ENCODE results near the gene CDC34. TPM values are rescaled to one million over a fixed set of nuclear protein-coding genes. Genes with fewer than 3 reads are reported as not detected.

Gene CDC34
- total and polyA plus RNA-seq, 9 of the 15 experiments (the other 6 are each of a cell fraction or from before 2014, with no cell fraction given), result 0.80 to 203 (median 65.5) TPM

DNA sequence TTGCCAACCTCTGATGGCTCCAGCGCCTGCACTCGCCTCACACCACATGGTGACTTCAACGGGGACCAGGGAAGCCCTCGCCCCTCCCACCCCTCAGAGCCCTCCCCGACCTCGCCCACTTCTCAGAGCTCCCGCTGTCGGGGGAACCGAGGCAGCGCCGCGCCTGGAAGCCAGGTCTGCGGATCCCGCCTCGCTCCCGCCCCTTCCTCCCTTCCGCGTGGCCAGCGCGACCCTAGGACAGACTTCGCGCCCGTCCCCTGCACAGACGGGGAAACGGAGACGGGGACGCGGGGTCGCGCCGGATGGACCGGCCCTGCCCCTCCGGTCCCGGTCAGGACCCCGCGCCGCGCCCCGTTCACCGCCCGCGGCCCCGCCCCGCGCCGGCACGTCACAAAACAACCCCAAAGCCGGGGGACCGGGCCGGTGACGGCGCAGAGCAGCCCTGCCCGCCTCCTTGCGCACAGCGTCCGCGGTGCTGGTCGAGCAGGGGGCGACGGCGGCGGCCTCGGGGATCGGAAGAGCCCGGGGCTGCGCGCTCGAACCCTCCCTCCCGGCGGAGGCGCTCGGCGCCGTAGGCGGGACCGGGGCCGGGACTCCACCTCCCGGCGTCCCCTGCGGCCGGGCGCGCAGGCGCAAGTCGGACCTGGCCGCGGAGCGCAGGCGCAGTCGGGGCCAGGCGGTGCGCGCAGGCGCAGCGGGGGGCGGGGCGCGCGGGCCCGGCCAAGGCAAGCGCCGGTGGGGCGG lies 379 bp upstream of the CDC34 start (continued):
- TF ChIP-seq GMEB1 (CRISPR knock-in tag; IDR thresholded peaks at IDR 0.05) (peak; percentile 61), ZKSCAN8 (CRISPR knock-in tag; IDR thresholded peaks at IDR 0.05) (no peak), ZNF274 (IDR thresholded peaks at IDR 0.05; ENCODE audit: borderline replicate concordance, low read depth, low read length) (no peak), HMG20B (CRISPR knock-in tag; IDR thresholded peaks at IDR 0.05) (no peak), WHSC1 (IDR thresholded peaks at IDR 0.05; ENCODE audit: low read length) (no peak), ZNF324 (CRISPR knock-in tag; IDR thresholded peaks at IDR 0.05) (peak; percentile 74), CBFA2T3 (IDR thresholded peaks at IDR 0.05) (no peak), USF1 (CRISPR knock-in tag; IDR thresholded peaks at IDR 0.05) (no peak), GATAD2B (IDR thresholded peaks at IDR 0.05; ENCODE audit: borderline replicate concordance) (peak; percentile 66; the same call in 1 of the 2 replicates), EP400 (IDR thresholded peaks at IDR 0.05) (peak; percentile 62; the same call in 1 of the 2 replicates), ZNF639 (CRISPR knock-in tag; conservative IDR thresholded peaks at IDR 0.05 in 1 of 2, IDR thresholded peaks at IDR 0.05 in 1 of 2) (peak in 1 of 2 experiments; percentile 90; a peak in 2 of 4 replicates), BCOR (IDR thresholded peaks at IDR 0.05) (no peak), ETV1 (tag; conservative IDR thresholded peaks at IDR 0.05; ENCODE audit: low read depth) (no peak)
- TF ChIP-seq, protein P1, sequence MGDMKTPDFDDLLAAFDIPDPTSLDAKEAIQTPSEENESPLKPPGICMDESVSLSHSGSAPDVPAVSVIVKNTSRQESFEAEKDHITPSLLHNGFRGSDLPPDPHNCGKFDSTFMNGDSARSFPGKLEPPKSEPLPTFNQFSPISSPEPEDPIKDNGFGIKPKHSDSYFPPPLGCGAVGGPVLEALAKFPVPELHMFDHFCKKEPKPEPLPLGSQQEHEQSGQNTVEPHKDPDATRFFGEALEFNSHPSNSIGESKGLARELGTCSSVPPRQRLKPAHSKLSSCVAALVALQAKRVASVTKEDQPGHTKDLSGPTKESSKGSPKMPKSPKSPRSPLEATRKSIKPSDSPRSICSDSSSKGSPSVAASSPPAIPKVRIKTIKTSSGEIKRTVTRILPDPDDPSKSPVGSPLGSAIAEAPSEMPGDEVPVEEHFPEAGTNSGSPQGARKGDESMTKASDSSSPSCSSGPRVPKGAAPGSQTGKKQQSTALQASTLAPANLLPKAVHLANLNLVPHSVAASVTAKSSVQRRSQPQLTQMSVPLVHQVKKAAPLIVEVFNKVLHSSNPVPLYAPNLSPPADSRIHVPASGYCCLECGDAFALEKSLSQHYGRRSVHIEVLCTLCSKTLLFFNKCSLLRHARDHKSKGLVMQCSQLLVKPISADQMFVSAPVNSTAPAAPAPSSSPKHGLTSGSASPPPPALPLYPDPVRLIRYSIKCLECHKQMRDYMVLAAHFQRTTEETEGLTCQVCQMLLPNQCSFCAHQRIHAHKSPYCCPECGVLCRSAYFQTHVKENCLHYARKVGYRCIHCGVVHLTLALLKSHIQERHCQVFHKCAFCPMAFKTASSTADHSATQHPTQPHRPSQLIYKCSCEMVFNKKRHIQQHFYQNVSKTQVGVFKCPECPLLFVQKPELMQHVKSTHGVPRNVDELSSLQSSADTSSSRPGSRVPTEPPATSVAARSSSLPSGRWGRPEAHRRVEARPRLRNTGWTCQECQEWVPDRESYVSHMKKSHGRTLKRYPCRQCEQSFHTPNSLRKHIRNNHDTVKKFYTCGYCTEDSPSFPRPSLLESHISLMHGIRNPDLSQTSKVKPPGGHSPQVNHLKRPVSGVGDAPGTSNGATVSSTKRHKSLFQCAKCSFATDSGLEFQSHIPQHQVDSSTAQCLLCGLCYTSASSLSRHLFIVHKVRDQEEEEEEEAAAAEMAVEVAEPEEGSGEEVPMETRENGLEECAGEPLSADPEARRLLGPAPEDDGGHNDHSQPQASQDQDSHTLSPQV (IDR thresholded peaks at IDR 0.05), result no peak
- TF ChIP-seq, protein P2, sequence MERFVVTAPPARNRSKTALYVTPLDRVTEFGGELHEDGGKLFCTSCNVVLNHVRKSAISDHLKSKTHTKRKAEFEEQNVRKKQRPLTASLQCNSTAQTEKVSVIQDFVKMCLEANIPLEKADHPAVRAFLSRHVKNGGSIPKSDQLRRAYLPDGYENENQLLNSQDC (CRISPR knock-in tag; IDR thresholded peaks at IDR 0.05), result no peak
- TF ChIP-seq, protein P3, sequence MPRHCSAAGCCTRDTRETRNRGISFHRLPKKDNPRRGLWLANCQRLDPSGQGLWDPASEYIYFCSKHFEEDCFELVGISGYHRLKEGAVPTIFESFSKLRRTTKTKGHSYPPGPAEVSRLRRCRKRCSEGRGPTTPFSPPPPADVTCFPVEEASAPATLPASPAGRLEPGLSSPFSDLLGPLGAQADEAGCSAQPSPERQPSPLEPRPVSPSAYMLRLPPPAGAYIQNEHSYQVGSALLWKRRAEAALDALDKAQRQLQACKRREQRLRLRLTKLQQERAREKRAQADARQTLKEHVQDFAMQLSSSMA (CRISPR knock-in tag; IDR thresholded peaks at IDR 0.05), result no peak
- TF ChIP-seq, protein P4, sequence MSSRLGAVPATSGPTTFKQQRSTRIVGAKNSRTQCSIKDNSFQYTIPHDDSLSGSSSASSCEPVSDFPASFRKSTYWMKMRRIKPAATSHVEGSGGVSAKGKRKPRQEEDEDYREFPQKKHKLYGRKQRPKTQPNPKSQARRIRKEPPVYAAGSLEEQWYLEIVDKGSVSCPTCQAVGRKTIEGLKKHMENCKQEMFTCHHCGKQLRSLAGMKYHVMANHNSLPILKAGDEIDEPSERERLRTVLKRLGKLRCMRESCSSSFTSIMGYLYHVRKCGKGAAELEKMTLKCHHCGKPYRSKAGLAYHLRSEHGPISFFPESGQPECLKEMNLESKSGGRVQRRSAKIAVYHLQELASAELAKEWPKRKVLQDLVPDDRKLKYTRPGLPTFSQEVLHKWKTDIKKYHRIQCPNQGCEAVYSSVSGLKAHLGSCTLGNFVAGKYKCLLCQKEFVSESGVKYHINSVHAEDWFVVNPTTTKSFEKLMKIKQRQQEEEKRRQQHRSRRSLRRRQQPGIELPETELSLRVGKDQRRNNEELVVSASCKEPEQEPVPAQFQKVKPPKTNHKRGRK (tag; IDR thresholded peaks at IDR 0.05), result no peak

Measured in K562 (cell line).